OCI-LY3 (cell line): Measurements from ENCODE around the gene GOLGA6D.

Source experiments
- CTCF ChIP-seq: fragments of 200-600, 300-600 bp; sonication (generic); IDR thresholded peaks from 2 replicates; pipeline ENCODE4 v1.5.1; 2014; ENCODE audit warnings: antibody characterized with exemption, low read length, low read depth
- EZH2phosphoT487 ChIP-seq: fragments of 200-600 bp; shearing (Covaris generic); IDR thresholded peaks from 2 replicates; pipeline ENCODE4 v1.6.1; 2018; ENCODE audit warnings: antibody characterized with exemption, mixed run types, low read depth

GRCh38 chr15:75321711-75322110 is 39.1 kb downstream of the GOLGA6D start:
- TF ChIP-seq CTCF, result no peak
- no peak for TF ChIP-seq EZH2phosphoT487
